GM10248 (cell line): Measurements from ENCODE around the gene SAMD14.

ENCODE experiments used
- CTCF ChIA-PET: fragments of 300-600 bp; sonication (Branson Sonifier 250); formaldehyde crosslinking; extraction: SDS; loops from one replicate; lab custom pipeline; 2021; ENCODE audit warnings: antibody characterized with exemption; lab: Yijun Ruan, JAX
- POLR2A ChIA-PET: fragments of 350-650 bp; sonication (Branson Sonifier 250); formaldehyde crosslinking; extraction: SDS; loops from one replicate; lab custom pipeline; 2020; ENCODE audit warnings: antibody characterized with exemption; lab: Yijun Ruan, JAX
- DNase-seq: peaks from one replicate; pipeline ENCODE4 v3.0.0; 2012; ENCODE audit errors: extremely low spot score
- TF ChIP-seq, protein P1 (sequence below): IDR thresholded peaks from 2 replicates; pipeline ENCODE4 v1.5.1; 2012; ENCODE audit warnings: mild to moderate bottlenecking, low read depth; ENCODE audit errors: extremely low read depth, missing control alignments, control extremely low read depth

Gene SAMD14

DNA sequence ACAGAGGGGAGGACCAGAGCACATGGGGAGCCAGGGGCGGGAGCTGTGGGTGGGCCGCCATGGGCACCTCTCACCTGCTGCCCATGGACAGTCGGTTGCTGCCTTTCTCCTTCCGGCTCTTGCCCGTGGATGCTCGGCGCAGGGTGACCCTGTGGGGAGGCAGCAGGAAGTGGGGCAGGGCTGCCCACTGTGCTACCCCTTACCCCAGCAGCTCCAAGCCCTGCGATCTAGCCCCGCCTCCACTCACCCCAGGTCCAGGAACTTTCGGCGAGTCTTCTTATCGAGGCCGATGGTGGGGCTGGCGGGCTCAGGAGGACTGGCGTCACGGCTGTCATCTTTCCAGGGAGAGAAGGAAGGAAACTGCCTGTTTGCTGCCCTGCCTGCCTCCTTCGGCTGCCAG lies 14.2 kb downstream of the SAMD14 start:
- ChIA-PET CTCF (interaction anchor here (1.0 to 18.1 kb wide), 19 partner anchors 8 to 283 kb away, joined by 3 to 246 read pairs (median 8); partner anchors contain the start of genes COL1A1, PDK2 and SGCA), POLR2A (no interaction called here)
- TF ChIP-seq, protein P1, sequence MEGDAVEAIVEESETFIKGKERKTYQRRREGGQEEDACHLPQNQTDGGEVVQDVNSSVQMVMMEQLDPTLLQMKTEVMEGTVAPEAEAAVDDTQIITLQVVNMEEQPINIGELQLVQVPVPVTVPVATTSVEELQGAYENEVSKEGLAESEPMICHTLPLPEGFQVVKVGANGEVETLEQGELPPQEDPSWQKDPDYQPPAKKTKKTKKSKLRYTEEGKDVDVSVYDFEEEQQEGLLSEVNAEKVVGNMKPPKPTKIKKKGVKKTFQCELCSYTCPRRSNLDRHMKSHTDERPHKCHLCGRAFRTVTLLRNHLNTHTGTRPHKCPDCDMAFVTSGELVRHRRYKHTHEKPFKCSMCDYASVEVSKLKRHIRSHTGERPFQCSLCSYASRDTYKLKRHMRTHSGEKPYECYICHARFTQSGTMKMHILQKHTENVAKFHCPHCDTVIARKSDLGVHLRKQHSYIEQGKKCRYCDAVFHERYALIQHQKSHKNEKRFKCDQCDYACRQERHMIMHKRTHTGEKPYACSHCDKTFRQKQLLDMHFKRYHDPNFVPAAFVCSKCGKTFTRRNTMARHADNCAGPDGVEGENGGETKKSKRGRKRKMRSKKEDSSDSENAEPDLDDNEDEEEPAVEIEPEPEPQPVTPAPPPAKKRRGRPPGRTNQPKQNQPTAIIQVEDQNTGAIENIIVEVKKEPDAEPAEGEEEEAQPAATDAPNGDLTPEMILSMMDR, result no peak
- no peak for DNase-seq

DNA sequence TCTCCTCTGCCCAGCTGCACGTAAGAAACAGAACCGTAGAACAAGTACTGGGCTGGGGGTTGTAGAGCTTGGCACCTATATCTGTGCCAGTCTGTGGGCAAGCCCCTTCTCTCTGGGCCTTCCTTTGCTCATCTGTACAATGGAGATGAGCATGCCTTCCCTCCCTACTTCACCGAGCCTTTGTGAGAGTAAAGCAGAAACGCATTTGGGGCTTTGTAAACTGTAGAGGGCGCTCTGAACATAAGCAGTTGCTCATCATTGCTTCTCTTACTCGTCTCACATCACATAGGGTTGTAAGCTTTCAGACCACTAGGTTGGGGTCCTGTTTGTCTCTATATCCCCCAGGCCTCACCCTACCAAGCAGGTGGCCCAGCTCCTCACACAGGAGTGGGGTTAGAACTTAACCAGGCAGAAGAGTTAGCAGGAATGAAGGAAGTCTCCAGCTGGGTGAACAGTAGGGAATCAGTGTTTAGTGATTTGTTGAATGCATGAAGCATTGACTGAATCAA lies 15.1 kb downstream of the SAMD14 start:
- TF ChIP-seq, protein P1, result peak; percentile 69
- peak; percentile 68 for DNase-seq
- POLR2A ChIA-PET, result no interaction called here
- CTCF ChIA-PET, result interaction anchor here (0.7 to 18.1 kb wide), 33 partner anchors 9 to 284 kb away, joined by 3 to 246 read pairs (median 4); partner anchors contain the start of genes COL1A1, PDK2 and SGCA

DNA sequence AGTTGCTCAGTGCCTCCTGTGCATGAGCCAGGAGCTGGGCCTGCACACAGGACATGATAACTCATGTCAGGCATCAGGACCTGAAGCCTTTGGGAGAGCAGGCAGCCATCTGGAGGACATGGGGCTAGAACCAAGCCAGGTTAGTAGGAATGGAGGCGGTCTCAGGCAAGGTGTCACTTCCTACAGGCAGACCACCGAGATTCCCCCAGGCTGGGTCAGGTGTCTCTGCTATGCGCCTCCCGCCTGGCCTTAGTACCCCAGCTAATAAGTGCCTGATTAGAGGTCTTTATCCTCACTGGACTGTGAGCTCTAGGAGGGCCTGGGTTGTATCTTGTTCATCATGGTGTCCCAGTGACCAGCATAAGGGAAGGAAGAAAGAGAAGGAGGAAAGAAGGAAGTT lies 15.6 kb downstream of the SAMD14 start:
- ChIA-PET CTCF (interaction anchor here (0.7 to 18.1 kb wide), 30 partner anchors 9 to 285 kb away, joined by 3 to 246 read pairs (median 4); partner anchors contain the start of genes COL1A1 and PDK2), POLR2A (no interaction called here)
- TF ChIP-seq, protein P1, result no peak
- no peak for DNase-seq

DNA sequence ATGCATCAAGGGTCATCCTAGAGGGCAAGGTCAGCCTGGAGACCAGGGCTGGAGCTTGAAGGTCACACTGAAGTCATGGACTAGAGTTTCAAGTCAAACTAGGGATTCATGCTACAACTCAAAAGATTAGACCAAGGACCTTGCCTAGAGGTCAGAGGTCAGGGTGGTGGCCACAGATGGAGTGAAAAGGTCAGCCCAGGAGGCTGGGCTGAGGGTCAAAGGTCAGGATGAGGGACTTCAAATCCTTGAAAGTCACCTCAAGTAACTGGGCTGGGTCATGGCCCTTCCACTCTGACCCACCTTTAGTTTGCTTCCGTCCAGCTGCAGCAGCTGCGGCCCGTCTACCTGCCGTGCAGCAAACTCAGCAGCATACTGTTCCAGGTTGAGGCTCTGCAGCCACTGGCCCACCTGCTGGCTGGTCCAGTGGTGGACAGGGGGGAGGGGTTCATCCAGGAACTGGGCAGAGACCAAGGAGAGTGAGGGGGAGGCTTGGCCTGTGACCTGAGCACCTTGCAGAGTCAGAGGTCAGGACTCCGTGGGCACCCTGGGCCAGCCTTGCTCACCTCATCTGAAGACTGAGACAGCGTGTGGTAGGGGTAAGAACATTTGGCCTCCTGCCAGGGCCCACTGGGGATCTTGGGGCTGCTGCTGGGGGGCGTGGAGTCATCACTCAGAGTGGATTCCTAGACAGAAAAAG lies 16.2 kb downstream of the SAMD14 start:
- DNase-seq, result no peak
- ChIA-PET POLR2A (no interaction called here), CTCF (interaction anchor here (1.0 to 18.1 kb wide), 18 partner anchors 10 to 233 kb away, joined by 3 to 246 read pairs (median 8); partner anchors contain the start of genes COL1A1 and PDK2)
- TF ChIP-seq, protein P1, result no peak

DNA sequence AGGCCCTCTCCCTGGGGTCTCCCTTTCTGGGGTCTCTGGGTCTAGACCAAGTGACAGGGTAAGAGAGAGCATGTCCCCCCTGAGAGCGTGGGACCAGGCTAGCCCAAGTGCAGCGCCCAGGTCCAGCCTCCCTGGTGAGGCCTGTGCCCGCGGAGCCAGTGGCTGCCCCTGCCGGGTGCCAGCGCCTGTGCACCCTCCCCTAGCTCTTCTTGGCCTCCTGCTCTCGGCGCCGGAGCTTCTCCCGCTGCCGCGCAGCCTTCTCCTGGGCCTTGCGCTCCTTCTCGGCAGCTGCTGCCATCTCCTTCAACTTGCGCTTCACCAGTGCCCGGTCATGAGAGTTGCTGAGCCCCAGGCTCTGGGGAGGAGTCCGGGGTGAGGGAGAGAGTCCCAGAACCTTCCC lies 17.3 kb downstream of the SAMD14 start:
- ChIA-PET POLR2A (no interaction called here), CTCF (interaction anchor here (1.0 to 18.1 kb wide), 12 partner anchors 11 to 160 kb away, joined by 3 to 246 read pairs (median 5); partner anchors contain the start of genes COL1A1 and PDK2)
- DNase-seq, result no peak
- TF ChIP-seq, protein P1, result no peak
